GM06990 (cell line): Measurements from ENCODE around the gene WSB2.
"Not testable (repeated sequence)": the region's sequence is repeated elsewhere in the genome, so short reads cannot be mapped to it uniquely, and the experiment has no call there.

ENCODE experiments used
- DNase-seq: peaks from one replicate; pipeline ENCODE4 v3.0.0-alpha.2; 2011; ENCODE audit not compliant: insufficient read length; ENCODE audit errors: extremely low read depth
- H3K27me3 ChIP-seq: replicated peaks from 2 replicates; pipeline ENCODE4 v1.6.0; 2011; ENCODE audit warnings: low read length; ENCODE audit not compliant: control insufficient read depth, insufficient read depth
- H3K36me3 ChIP-seq: 2 replicates; pipeline ENCODE4 v1.5.1; 2011; ENCODE audit warnings: low read length; ENCODE audit not compliant: control insufficient read depth, insufficient read depth
- H3K4me3 ChIP-seq: replicated peaks from 2 replicates; pipeline ENCODE4 v1.5.1; 2011; ENCODE audit warnings: low read depth, mild to moderate bottlenecking, control low read depth, low read length
- CTCF ChIP-seq: IDR thresholded peaks from 2 replicates; pipeline ENCODE4 v1.5.1; 2011; ENCODE audit warnings: low read length, control low read depth, mild to moderate bottlenecking, inconsistent platforms; ENCODE audit not compliant: insufficient read depth, poor library complexity, severe bottlenecking

The WSB2 gene

GRCh38 chr12:118098401-118098800 lies 37.4 kb upstream of the WSB2 start:
- DNase-seq: no peak
- Histone ChIP-seq H3K27me3 (no peaks in the 10 kb centered on the region), H3K36me3 (no peaks in the 10 kb centered on the region), H3K4me3 (no peak overlapping the region)
- TF ChIP-seq CTCF: no peak

GRCh38 chr12:118094039-118094438 lies 33.1 kb upstream of the WSB2 start:
- no peak for TF ChIP-seq CTCF
- no peak for DNase-seq
- no peak overlapping the region for H3K4me3 ChIP-seq
- no peaks in the 10 kb centered on the region for H3K36me3 ChIP-seq
- H3K27me3 ChIP-seq: no peaks in the 10 kb centered on the region

- Histone ChIP-seq H3K36me3 (no peaks in the 10 kb centered on the region), H3K27me3 (no peaks in the 10 kb centered on the region), H3K4me3 (no peak overlapping the region)
- DNase-seq: no peak
- no peak for TF ChIP-seq CTCF
These were observed 28.8 kb upstream of the WSB2 start for GRCh38 chr12:118089782-118090181.

- TF ChIP-seq CTCF: no peak
- DNase-seq: no peak
- Histone ChIP-seq H3K27me3 (no peaks in the 10 kb centered on the region), H3K4me3 (no peak overlapping the region), H3K36me3 (no peaks in the 10 kb centered on the region)
These were observed 21.2 kb upstream of the WSB2 start for GRCh38 chr12:118082161-118082560.

GRCh38 chr12:118081521-118081920 lies 20.5 kb upstream of the WSB2 start:
- H3K36me3 ChIP-seq, H3K4me3 ChIP-seq, DNase-seq, H3K27me3 ChIP-seq: not testable (repeated sequence)

- no peak for DNase-seq
- Histone ChIP-seq H3K27me3 (no peaks in the 10 kb centered on the region), H3K4me3 (no peak overlapping the region), H3K36me3 (no peaks in the 10 kb centered on the region)
- no peak for TF ChIP-seq CTCF
These were observed 12.8 kb upstream of the WSB2 start for GRCh38 chr12:118073768-118074167.
